Activated CD4-positive, CD25-positive, alpha-beta regulatory T cell (primary cell): ENCODE measurements around the gene FANK1.

Experiments
- DNase-seq, 4 experiments: peaks; one replicate each; lab custom pipeline; 2025; lab: John Stamatoyannopoulos, UW

Gene FANK1

GRCh38 chr10:125989791-125990190 lies 93.4 kb downstream of the FANK1 start:
- DNase-seq, result no peak

GRCh38 chr10:125990974-125991373 lies 94.6 kb downstream of the FANK1 start:
- no peak for DNase-seq

- no peak for DNase-seq
Measured at GRCh38 chr10:125991392-125991791, 95.0 kb downstream of the FANK1 start.

- no peak for DNase-seq
Measured at GRCh38 chr10:125992254-125992653, 95.9 kb downstream of the FANK1 start.

GRCh38 chr10:125994601-125995000 lies 98.2 kb downstream of the FANK1 start:
- no peak for DNase-seq

GRCh38 chr10:125995726-125996304 lies 99.5 kb downstream of the FANK1 start:
- DNase-seq, result no peak

GRCh38 chr10:125997586-125997985 lies 101.2 kb downstream of the FANK1 start:
- DNase-seq, result no peak

- no peak for DNase-seq
Measured at GRCh38 chr10:125999694-126000093, 103.3 kb downstream of the FANK1 start.

- no peak for DNase-seq
Measured at GRCh38 chr10:126001576-126001975, 105.2 kb downstream of the FANK1 start.

- DNase-seq, result no peak
Measured at GRCh38 chr10:126004752-126005151, 108.4 kb downstream of the FANK1 start.

- DNase-seq, result no peak
Measured at GRCh38 chr10:126006264-126006663, 109.9 kb downstream of the FANK1 start.

GRCh38 chr10:126006906-126007305 lies 110.5 kb downstream of the FANK1 start:
- DNase-seq, result no peak

GRCh38 chr10:126009650-126010049 lies 113.3 kb downstream of the FANK1 start:
- DNase-seq, result no peak

GRCh38 chr10:126011995-126012394 lies 115.6 kb downstream of the FANK1 start:
- no peak for DNase-seq

GRCh38 chr10:126012485-126012884 lies 116.1 kb downstream of the FANK1 start:
- no peak for DNase-seq

GRCh38 chr10:126013489-126014281 lies 117.3 kb downstream of the FANK1 start:
- DNase-seq, result no peak

- DNase-seq, result no peak
Measured at GRCh38 chr10:126014309-126014708, 117.9 kb downstream of the FANK1 start.

- no peak for DNase-seq
Measured at GRCh38 chr10:126015413-126015812, 119.0 kb downstream of the FANK1 start.

GRCh38 chr10:126016156-126016805 lies 119.9 kb downstream of the FANK1 start:
- DNase-seq, result no peak

GRCh38 chr10:126016882-126017281 lies 120.5 kb downstream of the FANK1 start:
- DNase-seq, result no peak

GRCh38 chr10:126017961-126018560 lies 121.7 kb downstream of the FANK1 start:
- no peak for DNase-seq

GRCh38 chr10:126021833-126022500 lies 125.6 kb downstream of the FANK1 start:
- no peak for DNase-seq
